Activated CD8-positive, alpha-beta memory T cell treated with anti-CD3 and anti-CD28 coated beads for 4 hours (primary cell): ENCODE measurements around the gene ENOX1.

ENCODE experiments used
- DNase-seq, 2 donors: peaks; one replicate each; pipeline ENCODE4 v3.0.0-alpha.2; 2020; ENCODE audit warnings: low read depth in 2 of 2

ENOX1 gene

DNA sequence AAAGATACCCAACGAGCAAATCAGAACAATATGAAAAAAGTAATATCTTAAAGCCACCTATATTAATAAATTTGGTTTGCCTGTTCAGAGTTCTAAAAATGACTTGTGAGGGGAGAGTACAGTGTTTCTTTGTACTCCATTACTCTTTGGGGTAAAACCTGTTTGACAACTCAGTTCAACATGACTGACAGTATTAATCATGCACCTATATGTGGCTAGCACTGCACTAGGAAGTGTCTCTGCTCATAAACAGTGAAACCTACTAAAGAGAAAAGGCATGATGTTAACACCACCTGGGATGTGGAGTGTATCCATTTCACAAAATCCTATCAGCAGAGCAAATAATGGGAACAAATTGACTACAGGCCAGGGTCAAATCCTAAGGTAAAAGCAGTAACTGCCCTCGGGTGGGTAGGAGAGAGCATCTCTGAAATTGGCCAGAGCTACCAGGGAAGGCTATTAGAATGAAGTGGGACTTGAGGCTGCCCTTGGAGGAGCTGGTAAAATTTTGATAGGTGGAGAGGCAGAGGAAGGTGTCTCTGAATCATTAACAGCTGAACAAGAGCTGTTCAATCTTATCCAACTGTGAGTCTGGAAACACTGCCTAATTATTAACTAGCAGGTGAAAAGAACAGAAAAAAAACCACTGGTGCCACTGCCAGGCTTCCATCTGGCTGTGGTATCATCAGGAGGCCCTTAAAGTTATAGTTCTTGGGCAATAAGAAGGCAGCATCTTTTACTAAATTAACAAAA is 398.3 kb downstream of the ENOX1 start:
- DNase-seq, result no peak

- no peak for DNase-seq
Measured at GRCh38 chr13:43387880-43388279, 398.9 kb downstream of the ENOX1 start.

DNA sequence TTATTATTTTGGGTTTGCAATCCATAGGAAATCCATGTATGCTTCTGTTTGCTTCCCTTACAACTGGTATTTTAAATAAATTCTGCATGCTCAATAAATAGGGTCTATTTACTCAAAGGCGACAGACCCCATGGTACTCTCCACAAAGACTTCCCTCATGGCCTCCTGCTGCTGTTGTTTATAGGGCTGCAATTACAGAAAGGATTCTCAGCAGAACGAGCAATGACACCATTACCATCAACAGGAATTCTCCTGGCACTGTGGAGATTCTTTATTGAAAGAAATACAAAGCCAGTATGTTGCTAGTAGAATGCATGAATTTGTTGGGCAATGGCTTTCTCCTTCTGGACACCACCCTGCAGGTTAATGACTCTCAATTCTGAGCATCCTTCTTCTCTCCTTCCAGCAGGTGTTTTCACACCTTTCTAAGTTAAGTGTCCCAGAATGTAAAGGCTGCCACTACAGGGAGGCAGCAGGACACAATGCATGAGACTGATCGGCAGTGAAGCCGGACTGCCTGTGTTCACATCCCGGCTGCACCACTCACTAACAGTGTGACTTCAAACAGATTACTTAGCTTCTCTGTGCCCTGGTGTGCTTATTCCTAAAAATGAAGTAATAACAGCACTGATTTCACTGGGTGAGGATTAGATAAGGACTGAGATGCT is 403.1 kb downstream of the ENOX1 start:
- no peak for DNase-seq

GRCh38 chr13:43379738-43380137 is 407.0 kb downstream of the ENOX1 start:
- DNase-seq, result no peak

- DNase-seq, result no peak
Measured at GRCh38 chr13:43377973-43378372, 408.8 kb downstream of the ENOX1 start.

- DNase-seq, result no peak
Measured at GRCh38 chr13:43377149-43377548, 409.6 kb downstream of the ENOX1 start.

DNA sequence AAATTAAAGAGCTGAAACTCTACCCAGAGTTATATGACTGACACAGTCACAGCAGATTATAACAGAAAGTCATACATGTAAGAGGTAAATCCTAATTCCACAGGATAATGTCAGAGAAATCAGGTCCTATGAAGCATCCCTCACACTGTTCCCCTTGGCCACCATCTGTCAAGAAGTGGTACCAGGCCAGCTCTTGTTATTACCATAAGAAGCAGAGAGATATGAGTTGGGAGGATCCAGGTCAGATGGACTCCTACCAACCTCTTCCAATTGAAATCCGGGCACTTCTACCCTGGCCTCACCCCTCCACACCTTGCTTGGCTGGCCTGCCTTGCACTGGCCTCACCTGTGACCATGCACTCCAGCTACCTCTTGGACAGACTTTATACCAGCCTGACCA is 410.2 kb downstream of the ENOX1 start:
- no peak for DNase-seq

DNA sequence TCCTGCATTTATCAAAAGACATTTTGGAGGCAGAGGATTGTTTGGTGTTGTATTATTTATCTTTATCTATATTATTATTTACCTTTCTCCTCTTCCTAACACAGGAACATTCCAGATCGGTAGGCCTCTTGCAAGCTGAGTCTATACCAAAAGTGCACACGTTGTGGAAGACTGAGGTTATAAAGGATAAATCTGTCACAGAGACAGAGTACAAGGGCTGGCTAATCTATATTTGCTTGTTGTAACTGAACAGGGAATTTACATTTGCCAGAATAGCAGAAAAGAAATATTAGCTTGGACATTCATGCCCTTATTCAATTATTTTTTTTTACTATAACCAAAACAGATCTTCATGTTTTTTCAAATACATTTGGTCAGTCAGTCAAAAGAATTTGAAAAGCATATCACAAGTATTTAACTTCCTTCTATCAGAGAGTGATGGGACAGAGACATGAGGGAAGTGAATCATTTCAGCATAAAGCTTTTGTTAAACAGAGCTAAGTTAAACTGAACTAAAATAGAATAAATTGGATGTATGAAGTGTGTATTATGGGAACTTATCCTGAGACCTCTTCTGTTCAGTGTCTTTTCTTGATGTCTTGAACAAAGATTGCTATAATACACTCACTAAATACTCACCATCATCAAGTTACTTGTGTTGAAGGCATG is 410.8 kb downstream of the ENOX1 start:
- no peak for DNase-seq

GRCh38 chr13:43374621-43375020 is 412.2 kb downstream of the ENOX1 start:
- DNase-seq, result no peak

DNA sequence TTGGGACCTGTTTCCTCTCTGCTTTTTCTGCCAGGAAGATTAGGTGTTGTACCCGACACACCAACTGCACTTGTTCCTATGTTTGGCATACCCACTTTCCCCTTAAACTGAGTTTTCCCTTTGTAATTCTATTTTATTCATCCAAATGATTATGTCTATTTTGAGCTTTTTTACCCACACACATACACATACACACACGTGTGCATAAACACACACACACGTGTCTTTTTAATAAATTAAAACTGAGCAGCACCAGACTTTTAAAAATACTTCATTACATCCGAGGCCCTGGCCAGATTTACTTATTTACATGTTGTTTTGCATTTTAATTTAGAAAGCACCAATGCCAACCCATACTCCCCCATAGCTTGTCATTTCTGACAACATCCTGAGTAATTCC is 413.4 kb downstream of the ENOX1 start:
- DNase-seq, result no peak

DNA sequence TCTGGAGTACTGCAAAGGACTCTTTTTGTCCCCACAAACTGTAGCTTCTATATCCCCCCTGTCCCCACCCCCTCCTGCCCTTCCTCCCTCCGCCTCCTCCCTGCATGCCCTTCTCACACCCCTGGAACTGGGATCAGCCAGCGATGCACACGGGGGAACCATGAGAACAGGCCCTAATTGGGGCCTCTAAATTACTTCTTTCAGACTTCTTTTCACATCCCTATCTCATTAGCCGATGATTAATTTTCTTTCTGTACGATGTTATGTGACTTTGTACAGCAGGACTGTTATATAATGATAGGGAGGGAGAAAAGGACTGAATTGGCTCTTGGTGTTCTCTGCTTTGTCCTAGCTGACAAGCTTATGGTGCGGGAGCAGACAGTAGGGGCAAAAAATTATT is 415.9 kb downstream of the ENOX1 start:
- no peak for DNase-seq

DNA sequence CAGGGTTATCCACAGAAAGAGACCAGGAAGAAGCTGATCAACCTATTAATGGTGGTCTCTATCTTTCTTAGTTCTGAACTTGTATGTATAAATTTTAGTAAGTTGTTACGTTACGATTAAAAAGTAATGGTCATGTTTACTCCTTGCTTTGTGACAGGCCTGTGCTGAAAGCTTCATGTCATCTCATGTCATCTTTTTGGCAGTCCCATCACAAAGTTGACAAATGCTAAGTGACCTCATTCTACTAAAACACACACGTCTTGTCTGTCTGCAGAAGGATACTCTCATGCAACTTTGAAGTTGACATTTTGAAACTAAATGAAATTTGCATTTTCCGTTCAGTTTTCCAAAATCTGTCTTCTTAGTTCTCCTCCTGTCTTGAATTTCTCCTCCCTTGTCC is 417.5 kb downstream of the ENOX1 start:
- no peak for DNase-seq

DNA sequence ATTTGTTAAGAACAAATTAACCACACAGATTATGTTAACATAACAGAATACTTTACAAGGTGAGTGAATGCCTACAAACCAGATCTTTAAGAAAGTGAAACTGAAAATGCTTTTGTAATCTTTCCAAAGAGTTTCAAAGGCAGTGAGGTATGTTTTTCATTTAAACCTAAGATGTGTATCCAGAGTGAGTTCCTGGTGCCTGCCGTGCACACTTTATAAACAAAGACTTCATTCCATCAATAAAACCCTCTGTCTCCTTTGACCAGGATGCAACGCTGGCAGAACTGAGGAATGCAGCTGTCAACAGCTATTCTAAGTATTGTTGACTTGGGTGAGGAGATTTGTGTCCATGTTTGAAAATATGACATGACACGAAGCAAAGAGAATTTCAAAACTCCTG is 418.8 kb downstream of the ENOX1 start:
- no peak for DNase-seq

GRCh38 chr13:43365039-43365344 is 421.8 kb downstream of the ENOX1 start:
- DNase-seq, result no peak

DNA sequence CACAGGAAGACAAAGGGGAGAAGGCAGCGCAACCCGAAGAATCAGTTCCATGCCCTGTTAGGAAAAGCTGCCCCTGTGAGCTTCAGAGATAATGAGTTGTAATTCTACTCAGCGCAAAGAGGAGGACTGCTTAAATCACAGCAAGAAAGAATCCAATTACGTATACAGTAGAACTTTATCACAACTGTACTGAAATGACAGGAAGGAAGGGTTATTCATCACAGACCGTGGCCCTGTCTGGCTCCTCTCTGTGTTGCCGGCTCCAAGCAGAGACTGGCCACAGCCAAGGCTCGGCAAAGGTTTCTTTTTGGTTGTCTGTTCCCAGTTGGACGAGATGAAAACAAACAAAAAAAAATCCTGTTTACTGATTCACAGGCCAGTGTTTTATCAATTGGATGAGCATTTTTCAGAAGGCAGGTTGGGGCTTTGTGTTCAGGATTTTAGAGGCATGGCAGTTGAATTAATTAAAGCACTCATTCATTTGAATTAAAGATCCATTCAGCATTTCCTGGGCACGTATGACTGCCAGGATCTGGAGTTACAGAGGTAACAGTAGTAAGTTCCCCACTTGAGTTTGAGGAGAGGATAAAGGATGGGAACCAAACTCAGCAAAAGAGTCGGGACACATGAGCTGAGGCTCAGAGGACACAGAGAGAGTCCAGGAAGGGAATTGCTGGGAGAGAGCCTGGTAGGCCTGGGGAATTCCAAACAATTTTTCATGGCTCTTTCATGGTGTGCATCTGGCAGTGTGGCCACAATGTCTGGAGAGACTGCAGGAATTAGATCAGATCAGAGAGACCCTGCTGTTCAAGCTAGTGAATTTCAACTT is 422.3 kb downstream of the ENOX1 start:
- DNase-seq, result no peak

DNA sequence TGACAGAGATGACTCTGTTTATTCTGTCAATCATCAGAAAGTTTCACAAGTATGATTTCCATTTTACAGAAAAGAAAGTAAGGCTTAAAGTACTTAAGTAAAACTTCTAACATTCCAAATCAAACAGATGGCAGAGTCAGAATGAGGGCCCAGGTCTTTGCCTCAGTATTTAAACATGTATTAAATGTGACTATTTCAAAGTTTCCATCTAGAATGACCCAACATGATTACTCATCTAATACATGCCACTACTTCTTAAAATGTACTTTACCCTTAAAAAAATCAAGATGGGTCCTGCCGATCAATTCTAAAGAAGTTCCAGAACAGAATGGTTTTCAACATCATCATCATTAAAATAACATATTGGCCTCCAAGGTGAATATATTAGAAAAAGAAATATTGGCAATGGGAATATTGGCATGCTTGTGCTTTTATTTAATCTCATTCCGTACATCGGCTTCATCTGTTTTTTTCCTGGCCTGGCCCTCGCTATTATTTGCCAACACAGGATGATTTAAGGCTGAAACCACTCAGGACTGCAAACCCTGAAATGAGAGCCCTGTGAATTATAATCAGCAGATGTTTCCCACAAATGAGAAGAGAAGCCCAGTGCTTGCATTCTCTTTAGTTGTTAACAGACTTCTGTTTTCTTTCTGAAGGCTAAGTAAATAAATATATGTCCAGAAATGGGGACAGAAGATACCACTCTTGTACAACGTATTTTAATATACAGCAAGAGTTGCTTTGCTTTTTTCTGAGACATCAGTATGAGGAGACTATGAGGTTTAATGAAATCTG is 423.4 kb downstream of the ENOX1 start:
- no peak for DNase-seq

- DNase-seq, result no peak
Measured at GRCh38 chr13:43362556-43362955, 424.2 kb downstream of the ENOX1 start.

DNA sequence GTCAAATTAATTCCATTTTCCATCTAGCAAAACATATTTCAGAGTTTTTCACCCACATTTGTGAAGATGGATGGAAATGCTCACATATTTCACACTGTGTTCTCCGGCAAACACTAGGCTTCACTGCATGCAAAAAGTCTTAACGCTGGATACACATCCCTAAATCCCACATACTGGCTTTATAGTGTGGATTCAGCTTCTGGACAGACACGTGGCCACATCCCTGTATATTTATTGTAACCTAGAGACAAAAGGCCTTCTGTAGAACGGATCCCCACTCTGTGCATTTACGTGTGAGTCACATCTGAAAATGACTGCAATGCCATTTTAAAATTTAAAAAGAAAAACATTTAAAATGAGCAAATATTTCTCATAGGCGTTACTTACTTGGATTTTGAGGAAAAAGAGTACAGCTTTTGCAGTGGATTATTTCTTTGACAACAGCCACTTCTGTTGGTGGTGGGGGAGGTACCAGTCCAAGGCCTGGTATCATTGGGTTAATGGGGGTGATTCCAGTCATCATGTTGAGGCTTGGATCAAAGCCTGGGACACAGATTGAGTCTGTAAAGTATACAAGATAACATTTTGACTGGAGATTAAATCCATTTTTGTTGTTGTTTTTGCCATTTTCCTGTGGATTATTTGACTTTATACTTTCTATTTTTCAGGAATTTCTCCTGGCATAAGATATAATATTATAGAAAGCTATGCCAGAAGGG is 425.7 kb downstream of the ENOX1 start:
- DNase-seq, result no peak

GRCh38 chr13:43360171-43360570 is 426.6 kb downstream of the ENOX1 start:
- no peak for DNase-seq

GRCh38 chr13:43359536-43359935 is 427.2 kb downstream of the ENOX1 start:
- DNase-seq, result no peak

GRCh38 chr13:43357564-43357963 is 429.2 kb downstream of the ENOX1 start:
- DNase-seq, result no peak
